ENCODE results near the gene OGFOD2.

- no peak for TF ChIP-seq TAF1 (IDR thresholded peaks at IDR 0.05; ENCODE audit: low read depth, low read length)
- no peak for TF ChIP-seq POLR2AphosphoS5 (IDR thresholded peaks at IDR 0.05; ENCODE audit: low read depth, low read length)
- TF ChIP-seq POLR2A (IDR thresholded peaks at IDR 0.05; ENCODE audit: low read depth, low read length) = no peak
- TF ChIP-seq PAX5 (IDR thresholded peaks at IDR 0.05; ENCODE audit: insufficient read depth, low read length, severe bottlenecking) = no peak
- TF ChIP-seq SPI1 (IDR thresholded peaks at IDR 0.05; ENCODE audit: low read depth, low read length) = no peak
- TF ChIP-seq POU2F2 (IDR thresholded peaks at IDR 0.05; ENCODE audit: low read depth, low read length) = no peak
These were observed 11.1 kb upstream of the OGFOD2 start for GRCh38 chr12:122963941-122964265.

Measured in GM12891 (cell line).